HFF-Myc (cell line): Measurements from ENCODE around the gene CARMIL1.

Experiments
- DNase-seq: peaks from one replicate; pipeline ENCODE4 v3.0.0-alpha.2; 2011; ENCODE audit warnings: low read depth; ENCODE audit errors: extremely low read depth
- H3K4me3 ChIP-seq: replicated peaks from 2 replicates; pipeline ENCODE4 v1.5.1; 2011; ENCODE audit warnings: low read depth, mild to moderate bottlenecking, control low read depth, low read length
- CTCF ChIP-seq: IDR thresholded peaks from 2 replicates; pipeline ENCODE4 v1.5.1; 2012; ENCODE audit warnings: mild to moderate bottlenecking, low read depth, low read length, control low read depth; ENCODE audit errors: missing control alignments

Gene CARMIL1

GRCh38 chr6:25239498-25239897, 39.7 kb upstream of the CARMIL1 start:
- no peak for TF ChIP-seq CTCF
- H3K4me3 ChIP-seq = no peak overlapping the region
- DNase-seq = no peak

DNA sequence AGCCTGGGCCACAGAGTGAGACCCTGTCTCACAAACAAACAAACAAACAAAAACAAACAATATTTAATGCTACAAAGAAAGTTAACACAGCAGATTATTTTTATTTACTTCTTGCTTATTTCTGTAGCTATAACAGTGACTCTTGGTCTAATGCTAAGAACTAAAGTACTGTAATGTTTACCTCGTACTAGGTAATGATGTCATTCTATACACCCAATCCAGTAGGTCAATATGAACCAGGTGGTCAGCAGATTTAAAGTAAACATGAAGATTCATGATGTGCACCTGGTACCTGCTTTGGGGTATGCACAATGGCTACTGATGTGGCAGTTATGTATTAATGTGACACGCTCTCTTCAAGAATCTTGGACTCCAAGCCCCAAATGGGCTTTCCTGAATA, 36.6 kb upstream of the CARMIL1 start:
- no peak overlapping the region for H3K4me3 ChIP-seq
- TF ChIP-seq CTCF = no peak
- DNase-seq = no peak

GRCh38 chr6:25244865-25245264, 34.3 kb upstream of the CARMIL1 start:
- H3K4me3 ChIP-seq = no peak overlapping the region
- DNase-seq = no peak
- TF ChIP-seq CTCF = no peak

GRCh38 chr6:25248123-25248522, 31.1 kb upstream of the CARMIL1 start:
- H3K4me3 ChIP-seq = no peak overlapping the region
- no peak for TF ChIP-seq CTCF
- DNase-seq = no peak

GRCh38 chr6:25249133-25249532, 30.0 kb upstream of the CARMIL1 start:
- DNase-seq = no peak
- TF ChIP-seq CTCF = no peak
- no peak overlapping the region for H3K4me3 ChIP-seq

GRCh38 chr6:25250878-25251277, 28.3 kb upstream of the CARMIL1 start:
- no peak for DNase-seq
- TF ChIP-seq CTCF = no peak
- no peak overlapping the region for H3K4me3 ChIP-seq

DNA sequence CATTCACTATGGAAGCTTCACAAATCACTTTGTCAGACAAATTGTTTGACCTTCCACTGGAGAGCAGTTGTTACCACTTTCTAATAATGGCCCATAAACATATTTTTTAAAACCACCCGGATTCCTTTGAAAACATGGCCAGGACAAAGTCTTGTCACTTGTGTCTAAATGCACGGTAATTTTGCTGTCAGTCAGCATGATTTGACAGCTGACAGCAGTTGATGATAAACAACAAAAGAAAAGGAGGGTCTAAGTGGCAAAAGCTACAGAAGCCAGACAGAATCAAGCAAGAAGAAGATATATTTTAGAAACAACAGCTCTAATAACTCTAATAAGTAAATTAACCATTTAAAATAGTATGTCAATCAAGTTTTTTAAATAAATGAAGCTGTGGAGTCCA, 27.7 kb upstream of the CARMIL1 start:
- no peak for DNase-seq
- no peak for TF ChIP-seq CTCF
- H3K4me3 ChIP-seq = no peak overlapping the region
